Hematopoietic multipotent progenitor cell (in vitro differentiated cells): ENCODE data around the gene CDK6. TPM values are rescaled to one million over a fixed set of nuclear protein-coding genes. Genes with fewer than 3 reads are reported as not detected.

ENCODE experiments used
- DNase-seq, 3 donors: peaks; one replicate each; pipeline ENCODE4 v3.0.0-alpha.2; 2011 to 2015; ENCODE audit warnings: low read depth in 2 of 3, low spot score in 2 of 3
- small RNA-seq: library from RNA; depleted of rRNA; stranded (forward); fragments of <200 nt; gene quantifications from one replicate; pipeline ENCODE3, GENCODE V24; 2012
- total RNA-seq: library from RNA; depleted of rRNA; stranded (reverse); fragments of >200 nt; gene quantifications from one replicate; pipeline ENCODE4 v1.2.3, GENCODE V29; 2012

CDK6 gene
- total RNA-seq, 1 donor, result 627 TPM

DNA sequence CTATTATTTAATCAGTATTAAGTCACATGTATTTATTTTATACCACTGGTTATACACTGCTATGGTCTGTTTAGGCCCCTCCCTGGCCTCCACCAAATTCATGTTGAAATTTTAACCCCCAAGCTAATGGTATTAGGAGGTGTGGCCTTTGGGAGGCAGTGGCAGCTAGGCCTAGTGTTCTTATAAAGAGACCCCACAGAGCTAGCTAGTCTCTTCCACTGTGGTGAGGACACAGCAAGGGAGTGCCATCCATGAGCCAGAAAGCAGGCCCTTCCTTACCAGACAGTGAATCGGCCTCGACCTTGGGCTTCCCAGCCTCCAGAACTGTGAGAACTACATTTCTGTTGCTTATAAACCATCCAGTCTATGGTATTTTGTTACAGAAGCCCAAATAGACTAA is 279.1 kb downstream of the CDK6 start:
- DNase-seq, result no peak

Small RNA genes within 50 kb of the gene (small RNA-seq; reads per million reads assigned to genes)
- gene RNU6-10P, result not detected

Other genes starting within 250 kb of the CDK6 start
- 6.2 TPM for gene FAM133B, start 246.2 kb downstream of the CDK6 start, total RNA-seq